Activated B cell treated with CpG ODN at 0.5 μM for 24 hours (primary cell): Measurements from ENCODE around the gene RNF224. TPM values are rescaled to one million over a fixed set of nuclear protein-coding genes. Genes with fewer than 3 reads are reported as not detected.

Source experiments
- ATAC-seq: fragments of 200-7000 bp; cut with Tn5 transposase; one replicate; pipeline ENCODE4 v1.10.0; 2021; ENCODE audit warnings: low read depth, mild to moderate bottlenecking, moderate library complexity
- CTCF ChIA-PET: fragments of 350-600 bp; sonication (Branson Sonifier 250); formaldehyde crosslinking; loops from one replicate; lab custom pipeline; 2021; ENCODE audit warnings: antibody characterized with exemption; lab: Charles Lee
- POLR2A ChIA-PET: fragments of 350-600 bp; sonication (Branson Sonifier 250); formaldehyde crosslinking; loops from one replicate; lab custom pipeline; 2021; ENCODE audit warnings: antibody characterized with exemption; lab: Charles Lee
- DNase-seq: peaks from one replicate; pipeline ENCODE4 v3.0.0; 2022
- H3K27ac Mint-ChIP-seq: one replicate; pipeline ENCODE4 v1.8.0; 2020; ENCODE audit warnings: mixed read lengths
- H3K27me3 Mint-ChIP-seq: one replicate; pipeline ENCODE4 v1.8.0; 2021; ENCODE audit warnings: mixed read lengths
- H3K36me3 Mint-ChIP-seq: one replicate; pipeline ENCODE4 v1.8.0; 2021; ENCODE audit warnings: low read depth, mixed read lengths
- H3K4me1 Mint-ChIP-seq: one replicate; pipeline ENCODE4 v1.8.0; 2021; ENCODE audit warnings: mixed read lengths
- H3K4me3 Mint-ChIP-seq: one replicate; pipeline ENCODE4 v1.8.0; 2020; ENCODE audit warnings: mild to moderate bottlenecking, mixed read lengths
- H3K9me3 Mint-ChIP-seq: one replicate; pipeline ENCODE4 v1.8.0; 2020; ENCODE audit warnings: mixed read lengths
- intact Hi-C: fragments of 100-400 bp; cut with micrococcal nuclease; formaldehyde crosslinking; loops from one replicate; pipeline ENCODE4 v1.15.1; 2024
- total RNA-seq: library from RNA; stranded (reverse); gene quantifications from 2 replicates; pipeline ENCODE4 v1.2.3, GENCODE V29; 2022
- TF ChIP-seq, protein P1 (sequence below): fragments of 200-600 bp; IDR thresholded peaks from one replicate; pipeline ENCODE4 v1.8.0; 2022; ENCODE audit warnings: antibody characterized with exemption, mild to moderate bottlenecking

The RNF224 gene
- total RNA-seq, 1 donor from 2014 or later: not detected

- ATAC-seq (no peak), DNase-seq (no peak)
- intact Hi-C loops: loop anchor here (5.0 kb wide), 1 partner anchor 178 kb away; the partner anchor contains the start of genes EXD3 and NOXA1
- Mint-ChIP-seq H3K27ac (no peak overlapping the region), H3K4me1 (peaks cover 32% of the 10 kb centered on the region), H3K4me3 (no peak overlapping the region), H3K9me3 (no peaks in the 10 kb centered on the region), H3K27me3 (no peaks in the 10 kb centered on the region), H3K36me3 (peaks cover 25% of the 10 kb centered on the region)
- TF ChIP-seq, protein P1, sequence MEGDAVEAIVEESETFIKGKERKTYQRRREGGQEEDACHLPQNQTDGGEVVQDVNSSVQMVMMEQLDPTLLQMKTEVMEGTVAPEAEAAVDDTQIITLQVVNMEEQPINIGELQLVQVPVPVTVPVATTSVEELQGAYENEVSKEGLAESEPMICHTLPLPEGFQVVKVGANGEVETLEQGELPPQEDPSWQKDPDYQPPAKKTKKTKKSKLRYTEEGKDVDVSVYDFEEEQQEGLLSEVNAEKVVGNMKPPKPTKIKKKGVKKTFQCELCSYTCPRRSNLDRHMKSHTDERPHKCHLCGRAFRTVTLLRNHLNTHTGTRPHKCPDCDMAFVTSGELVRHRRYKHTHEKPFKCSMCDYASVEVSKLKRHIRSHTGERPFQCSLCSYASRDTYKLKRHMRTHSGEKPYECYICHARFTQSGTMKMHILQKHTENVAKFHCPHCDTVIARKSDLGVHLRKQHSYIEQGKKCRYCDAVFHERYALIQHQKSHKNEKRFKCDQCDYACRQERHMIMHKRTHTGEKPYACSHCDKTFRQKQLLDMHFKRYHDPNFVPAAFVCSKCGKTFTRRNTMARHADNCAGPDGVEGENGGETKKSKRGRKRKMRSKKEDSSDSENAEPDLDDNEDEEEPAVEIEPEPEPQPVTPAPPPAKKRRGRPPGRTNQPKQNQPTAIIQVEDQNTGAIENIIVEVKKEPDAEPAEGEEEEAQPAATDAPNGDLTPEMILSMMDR: no peak
- POLR2A ChIA-PET: interaction anchor here (0.7 to 6.2 kb wide), 3 partner anchors 9 to 214 kb away, joined by 3 to 160 read pairs (median 9); partner anchors contain the start of genes NELFB and STPG3
- CTCF ChIA-PET: no interaction called here
Observed at GRCh38 chr9:137243626-137244485, 16.6 kb downstream of the RNF224 start.

DNA sequence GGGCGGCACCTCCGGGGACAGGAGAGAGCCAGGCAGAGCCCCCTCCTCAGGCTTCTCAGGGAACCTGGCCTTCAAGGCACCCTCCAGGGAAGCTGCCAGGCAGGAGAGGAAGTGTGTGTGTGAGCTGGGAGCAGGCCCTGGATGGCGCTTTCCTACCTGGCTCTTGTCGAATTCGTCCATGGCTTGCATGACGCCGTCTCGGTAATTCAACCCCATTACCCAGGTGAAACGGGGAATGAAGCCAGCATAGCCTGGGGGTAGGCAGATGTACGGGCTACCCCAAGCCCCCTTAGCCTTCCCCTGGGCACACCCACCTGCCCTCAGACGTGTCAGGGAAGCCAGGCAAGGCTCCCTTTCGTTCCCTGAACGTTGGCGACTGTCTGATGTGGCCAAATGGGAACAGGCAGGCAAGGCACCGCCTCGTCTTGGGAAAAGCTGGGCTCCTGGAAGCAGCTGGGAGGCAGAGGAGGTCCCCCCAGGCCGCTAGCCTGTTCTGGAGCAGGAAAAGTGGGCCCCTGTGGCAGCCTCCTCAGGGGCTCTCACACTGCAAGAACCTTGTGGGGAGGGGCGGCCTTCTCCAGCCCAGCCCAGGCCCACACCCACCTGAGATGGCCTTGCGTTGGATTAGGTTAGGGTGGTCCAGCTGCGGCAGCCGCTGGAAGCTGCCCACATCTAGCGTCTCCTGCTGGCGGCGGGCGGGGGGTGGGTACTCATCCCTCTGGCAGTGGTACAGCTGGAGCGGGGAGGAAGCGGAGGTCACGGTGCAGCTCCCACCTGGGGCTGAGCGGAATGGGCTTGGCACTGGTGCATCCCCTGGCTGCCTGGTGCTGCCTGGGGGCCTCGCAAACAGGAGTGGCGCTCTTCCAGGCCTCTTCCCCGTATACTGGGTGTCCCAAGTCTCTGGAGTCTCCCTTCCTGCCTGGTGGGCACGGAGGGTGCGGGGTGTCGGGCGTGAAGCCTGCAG is 17.5 kb downstream of the RNF224 start:
- no peak overlapping the region for H3K27ac Mint-ChIP-seq
- DNase-seq (no peak), ATAC-seq (no peak)
- TF ChIP-seq, protein P1: no peak
- CTCF ChIA-PET: no interaction called here
- H3K27me3 Mint-ChIP-seq: no peaks in the 10 kb centered on the region
- H3K4me3 Mint-ChIP-seq: no peak overlapping the region
- no peaks in the 10 kb centered on the region for H3K9me3 Mint-ChIP-seq
- POLR2A ChIA-PET: interaction anchor here (0.6 to 6.2 kb wide), 4 partner anchors 8 to 215 kb away, joined by 3 to 160 read pairs (median 4); partner anchors contain the start of genes NELFB and STPG3
- H3K4me1 Mint-ChIP-seq: peaks cover 26% of the 10 kb centered on the region
- peaks cover 25% of the 10 kb centered on the region for H3K36me3 Mint-ChIP-seq
- intact Hi-C loops: loop anchor here (5.0 kb wide), 1 partner anchor 178 kb away; the partner anchor contains the start of genes EXD3 and NOXA1

- ATAC-seq (no peak), DNase-seq (no peak)
- intact Hi-C loops: no loop called here
- POLR2A ChIA-PET: interaction anchor here (0.9 kb wide), 1 partner anchor 9 kb away, joined by 3 read pairs; the partner anchor contains the start of gene NELFB
- Mint-ChIP-seq H3K36me3 (peaks cover 25% of the 10 kb centered on the region), H3K27me3 (no peaks in the 10 kb centered on the region), H3K4me1 (peaks cover 24% of the 10 kb centered on the region), H3K4me3 (no peak overlapping the region), H3K9me3 (no peaks in the 10 kb centered on the region), H3K27ac (no peak overlapping the region)
- CTCF ChIA-PET: no interaction called here
- TF ChIP-seq, protein P1: no peak
Observed at GRCh38 chr9:137245450-137246421, 18.4 kb downstream of the RNF224 start.

DNA sequence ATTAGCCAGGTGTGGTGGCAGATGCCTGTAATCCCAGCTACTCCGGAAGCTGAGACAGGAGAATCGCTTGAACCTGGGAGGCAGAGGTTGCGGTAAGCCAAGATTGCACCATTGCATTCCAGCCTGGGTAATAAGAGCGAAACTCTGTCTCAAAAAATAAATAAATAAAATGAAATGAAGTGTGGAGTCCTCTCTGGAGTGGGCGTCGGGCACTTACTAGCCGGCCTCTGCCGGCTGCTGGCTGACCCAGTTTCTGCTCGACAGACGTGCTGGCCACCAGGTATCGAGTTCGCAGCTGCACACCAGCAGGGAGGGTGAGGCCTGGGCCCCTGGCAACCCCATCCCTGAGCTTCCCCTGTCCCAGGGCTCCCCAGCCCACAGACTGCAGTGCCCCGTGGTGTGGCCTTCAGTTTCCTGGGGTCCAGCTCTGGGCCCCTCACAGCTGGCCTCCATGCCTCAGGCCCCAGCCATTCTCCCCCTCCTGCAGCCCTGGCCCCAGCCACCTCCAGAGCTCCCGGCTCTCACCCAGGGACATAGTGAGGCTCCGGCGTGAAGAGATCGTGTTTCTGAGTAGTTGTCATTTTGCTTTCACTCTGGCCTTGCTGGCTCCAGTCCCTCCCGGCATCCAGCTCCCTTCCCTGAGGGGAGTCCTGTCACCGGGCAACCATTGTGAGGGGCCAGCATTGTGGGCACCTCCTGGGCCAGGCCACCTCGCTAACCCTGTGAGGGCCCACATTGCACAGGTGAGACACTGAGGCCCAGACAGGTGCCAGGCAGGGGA is 20.0 kb downstream of the RNF224 start:
- TF ChIP-seq, protein P1: no peak
- Mint-ChIP-seq H3K4me3 (no peak overlapping the region), H3K9me3 (no peaks in the 10 kb centered on the region), H3K36me3 (peaks cover 19% of the 10 kb centered on the region), H3K27me3 (no peaks in the 10 kb centered on the region), H3K4me1 (peaks cover 15% of the 10 kb centered on the region), H3K27ac (no peak overlapping the region)
- DNase-seq (no peak), ATAC-seq (no peak)
- ChIA-PET CTCF (no interaction called here), POLR2A (interaction anchor here (0.7 kb wide), 1 partner anchor 161 kb away, joined by 3 read pairs; the partner anchor contains the start of gene MAN1B1)
- intact Hi-C loops: no loop called here
